ENCODE data around the gene AVL9. TPM values are rescaled to one million over a fixed set of nuclear protein-coding genes. Genes with fewer than 3 reads are reported as not detected.
"Not testable (repeated sequence)": the region's sequence is repeated elsewhere in the genome, so short reads cannot be mapped to it uniquely, and the experiment has no call there.

The AVL9 gene
- total and polyA plus RNA-seq, 2 of the 4 experiments (the other 2 are of a cell fraction), result 13.1 to 21.7 TPM

DNA sequence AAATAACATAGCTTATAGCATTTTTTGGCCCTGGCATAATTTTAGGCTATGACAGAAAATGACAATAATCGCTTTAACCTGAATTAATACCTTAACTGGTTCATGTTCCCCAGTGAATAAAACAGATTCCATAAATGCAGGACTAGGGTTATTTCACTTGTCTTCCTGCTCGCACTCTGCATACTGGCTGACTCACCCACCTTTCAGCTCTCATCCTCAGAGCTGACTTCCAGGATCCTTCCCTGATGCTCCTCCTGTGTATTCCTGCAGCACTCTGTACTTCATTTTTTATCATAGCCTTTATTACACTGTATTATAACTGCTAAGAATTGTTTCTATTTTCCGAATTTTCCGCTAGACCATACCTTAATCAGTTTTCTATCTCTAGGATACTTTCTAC, 123.7 kb downstream of the AVL9 start:
- no peak overlapping the region for H2BK120ac ChIP-seq (ENCODE audit: low read depth, low read length)
- no peak overlapping the region for H3K27ac ChIP-seq (ENCODE audit: insufficient read depth, low read length)
- H3K9me1 ChIP-seq (ENCODE audit: insufficient read depth, low read length), result no peaks in the 10 kb centered on the region
- DNase-seq, result peak; percentile 19
- no TSS peak for BruUV-seq (replicated peaks)
- no peaks in the 10 kb centered on the region for H3K9me3 ChIP-seq (ENCODE audit: control insufficient read depth, insufficient read depth, low read length)
- no peak; the same call in 1 of the 2 replicates for ATAC-seq (ENCODE audit: low read depth)
- H3K4me2 ChIP-seq (ENCODE audit: low read depth, low read length), result no peak overlapping the region
- H3K56ac ChIP-seq (ENCODE audit: extremely low read depth, insufficient read depth, low read length), result no peak overlapping the region
- no peak overlapping the region for H2AK9ac ChIP-seq (replicated peaks; ENCODE audit: low read depth, low read length, poor library complexity)
- no peak overlapping the region for H4K5ac ChIP-seq (ENCODE audit: low read depth, low read length)
- in situ Hi-C loops (cut with MboI; ENCODE audit: low sequenced_read_pairs) (no loop called here), intact Hi-C loops (cut with micrococcal nuclease) (no loop called here), dilution Hi-C loops (cut with HindIII; ENCODE audit: low sequenced_read_pairs, unreplicated experiment) (no loop called here)
- no peak overlapping the region for H4K91ac ChIP-seq (ENCODE audit: insufficient read depth, low read depth, low read length)
- CTCF ChIA-PET, result no interaction called here
- no peak overlapping the region for H3K4me3 ChIP-seq (ENCODE audit: insufficient read depth, low read depth, low read length)
- no peak overlapping the region for H3K18ac ChIP-seq (ENCODE audit: low read depth, low read length)
- H2AK5ac ChIP-seq (ENCODE audit: low read depth, low read length), result no peak overlapping the region
- H4K20me1 ChIP-seq (ENCODE audit: insufficient read depth, low read length), result no peaks in the 10 kb centered on the region
- POLR2A ChIA-PET (ENCODE audit: unreplicated experiment), result no interaction called here
- no peak overlapping the region for H3K9ac ChIP-seq (ENCODE audit: low read depth, low read length)
- no peaks in the 10 kb centered on the region for H3K36me3 ChIP-seq (ENCODE audit: control insufficient read depth, insufficient read depth, low read length)
- H3K4me1 ChIP-seq (ENCODE audit: control insufficient read depth, insufficient read depth, low read length), result no peaks in the 10 kb centered on the region; the same call in 1 of the 2 replicates
- TF ChIP-seq POLR2A (IDR thresholded peaks at IDR 0.05; ENCODE audit: low read depth, low read length) (no peak), BHLHE40 (IDR thresholded peaks at IDR 0.05; ENCODE audit: low read depth, low read length) (no peak), SMC3 (IDR thresholded peaks at IDR 0.05; ENCODE audit: low read depth, low read length) (no peak), RAD21 (IDR thresholded peaks at IDR 0.05; ENCODE audit: low read length) (no peak)
- TF ChIP-seq, protein P1, sequence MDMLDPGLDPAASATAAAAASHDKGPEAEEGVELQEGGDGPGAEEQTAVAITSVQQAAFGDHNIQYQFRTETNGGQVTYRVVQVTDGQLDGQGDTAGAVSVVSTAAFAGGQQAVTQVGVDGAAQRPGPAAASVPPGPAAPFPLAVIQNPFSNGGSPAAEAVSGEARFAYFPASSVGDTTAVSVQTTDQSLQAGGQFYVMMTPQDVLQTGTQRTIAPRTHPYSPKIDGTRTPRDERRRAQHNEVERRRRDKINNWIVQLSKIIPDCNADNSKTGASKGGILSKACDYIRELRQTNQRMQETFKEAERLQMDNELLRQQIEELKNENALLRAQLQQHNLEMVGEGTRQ (IDR thresholded peaks at IDR 0.05; ENCODE audit: low read depth, low read length), result no peak
- TF ChIP-seq, protein P2, sequence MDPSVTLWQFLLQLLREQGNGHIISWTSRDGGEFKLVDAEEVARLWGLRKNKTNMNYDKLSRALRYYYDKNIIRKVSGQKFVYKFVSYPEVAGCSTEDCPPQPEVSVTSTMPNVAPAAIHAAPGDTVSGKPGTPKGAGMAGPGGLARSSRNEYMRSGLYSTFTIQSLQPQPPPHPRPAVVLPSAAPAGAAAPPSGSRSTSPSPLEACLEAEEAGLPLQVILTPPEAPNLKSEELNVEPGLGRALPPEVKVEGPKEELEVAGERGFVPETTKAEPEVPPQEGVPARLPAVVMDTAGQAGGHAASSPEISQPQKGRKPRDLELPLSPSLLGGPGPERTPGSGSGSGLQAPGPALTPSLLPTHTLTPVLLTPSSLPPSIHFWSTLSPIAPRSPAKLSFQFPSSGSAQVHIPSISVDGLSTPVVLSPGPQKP (IDR thresholded peaks at IDR 0.05; ENCODE audit: borderline replicate concordance, low read depth, low read length), result no peak
- H3K79me1 ChIP-seq (ENCODE audit: low read depth in 1 of 2, low read length in 2 of 2), result no peaks in the 10 kb centered on the region
- H3K23ac ChIP-seq (ENCODE audit: low read depth, low read length), result no peak overlapping the region
- no peak overlapping the region for H2BK5ac ChIP-seq (ENCODE audit: low read depth, low read length, poor library complexity, severe bottlenecking)
- H4K8ac ChIP-seq (ENCODE audit: low read depth in 2 of 2, low read length in 2 of 2), result no peak overlapping the region
- H2BK20ac ChIP-seq (ENCODE audit: low read depth, low read length), result no peak overlapping the region
- H3K27me3 ChIP-seq (ENCODE audit: control insufficient read depth, insufficient read depth, low read length), result no peaks in the 10 kb centered on the region
- H3K4ac ChIP-seq (ENCODE audit: low read depth, low read length), result no peak overlapping the region
- WGBS, 2 experiments (ENCODE audit: extremely low coverage in 2 of 2, insufficient read length in 1 of 2), result 100% methylated on average over 1 of the region's 4 CpGs; no CpG with 5 or more reads in 1 of the 2 experiments
- H3K14ac ChIP-seq (replicated peaks; ENCODE audit: low read depth, low read length), result no peak overlapping the region
- no peak overlapping the region for H2BK15ac ChIP-seq (ENCODE audit: low read depth, low read length)
- H2AFZ ChIP-seq (replicated peaks; ENCODE audit: low read length, poor library complexity), result no peak overlapping the region

DNA sequence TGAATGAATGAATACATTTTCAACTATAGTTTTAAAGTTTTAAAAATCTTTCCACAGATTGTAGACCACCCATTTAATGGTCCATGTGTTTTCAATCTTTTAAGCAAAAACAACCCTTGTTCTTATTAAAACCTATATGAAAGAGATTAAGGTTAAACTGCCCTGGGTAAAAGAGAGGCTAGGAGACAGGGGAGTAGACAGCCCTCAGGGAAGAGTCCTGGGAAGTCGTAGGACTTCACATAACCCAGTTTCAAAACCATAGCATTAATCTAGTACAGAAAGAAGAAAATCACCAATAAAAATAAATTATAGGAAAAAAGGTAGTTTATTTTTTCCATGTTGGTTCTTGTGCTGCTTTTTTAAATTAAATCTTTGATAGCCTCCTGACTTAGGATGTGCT, 124.1 kb downstream of the AVL9 start:
- H3K9ac ChIP-seq (ENCODE audit: low read depth, low read length); H3K9me1 ChIP-seq (ENCODE audit: insufficient read depth, low read length); H4K5ac ChIP-seq (ENCODE audit: low read depth, low read length); H2AFZ ChIP-seq (replicated peaks; ENCODE audit: low read length, poor library complexity); H3K4me3 ChIP-seq (ENCODE audit: insufficient read depth, low read depth, low read length); H3K27me3 ChIP-seq (ENCODE audit: control insufficient read depth, insufficient read depth, low read length); H3K36me3 ChIP-seq (ENCODE audit: control insufficient read depth, insufficient read depth, low read length); POLR2A ChIA-PET (ENCODE audit: unreplicated experiment); H2BK15ac ChIP-seq (ENCODE audit: low read depth, low read length); H3K56ac ChIP-seq (ENCODE audit: extremely low read depth, insufficient read depth, low read length); in situ Hi-C loops (cut with MboI; ENCODE audit: low sequenced_read_pairs); H3K4me2 ChIP-seq (ENCODE audit: low read depth, low read length); H3K18ac ChIP-seq (ENCODE audit: low read depth, low read length); DNase-seq; dilution Hi-C loops (cut with HindIII; ENCODE audit: low sequenced_read_pairs, unreplicated experiment); BruUV-seq (replicated peaks); H4K8ac ChIP-seq (ENCODE audit: low read depth in 2 of 2, low read length in 2 of 2); H4K20me1 ChIP-seq (ENCODE audit: insufficient read depth, low read length); intact Hi-C loops (cut with micrococcal nuclease); H3K79me1 ChIP-seq (ENCODE audit: low read depth in 1 of 2, low read length in 2 of 2); H2AK9ac ChIP-seq (replicated peaks; ENCODE audit: low read depth, low read length, poor library complexity); H3K4me1 ChIP-seq (ENCODE audit: control insufficient read depth, insufficient read depth, low read length); H2BK120ac ChIP-seq (ENCODE audit: low read depth, low read length); H2BK5ac ChIP-seq (ENCODE audit: low read depth, low read length, poor library complexity, severe bottlenecking); H3K9me3 ChIP-seq (ENCODE audit: control insufficient read depth, insufficient read depth, low read length); CTCF ChIA-PET; H2AK5ac ChIP-seq (ENCODE audit: low read depth, low read length); H4K91ac ChIP-seq (ENCODE audit: insufficient read depth, low read depth, low read length); H3K4ac ChIP-seq (ENCODE audit: low read depth, low read length); H3K27ac ChIP-seq (ENCODE audit: insufficient read depth, low read length); H2BK20ac ChIP-seq (ENCODE audit: low read depth, low read length); ATAC-seq (ENCODE audit: low read depth); H3K14ac ChIP-seq (replicated peaks; ENCODE audit: low read depth, low read length); H3K23ac ChIP-seq (ENCODE audit: low read depth, low read length): not testable (repeated sequence)
- no CpG with 5 or more reads among the region's 1 CpG for WGBS, 2 experiments (ENCODE audit: extremely low coverage in 2 of 2, insufficient read length in 1 of 2)

Measured in IMR-90 (cell line).